Measurements from ENCODE around the gene LAIR2. TPM values are rescaled to one million over a fixed set of nuclear protein-coding genes. Genes with fewer than 3 reads are reported as not detected.

LAIR2 gene
- total RNA-seq, 1 donor from 2014 or later: not detected

DNA sequence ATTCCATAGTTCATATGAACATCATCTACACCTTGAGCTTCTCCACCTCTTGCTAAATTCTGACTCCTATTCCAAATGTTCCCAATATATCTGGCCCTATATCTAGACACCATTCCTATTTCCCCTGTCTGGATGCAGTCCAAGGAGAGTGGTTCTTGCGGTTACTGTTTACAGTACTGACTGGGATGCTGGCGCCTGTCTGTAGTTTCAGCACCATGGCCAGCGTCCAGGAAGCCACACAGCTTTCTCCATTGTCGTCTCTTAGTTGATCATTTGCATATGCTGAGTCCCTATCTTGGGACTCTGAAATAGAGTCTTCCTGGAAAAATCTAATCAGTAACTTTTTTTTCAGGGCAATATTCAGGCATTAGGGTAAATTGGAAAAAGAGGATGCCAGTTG is 14.9 kb downstream of the LAIR2 start:
- H3K9me3 Mint-ChIP-seq (ENCODE audit: low read depth): peaks cover 20% of the 10 kb centered on the region
- no peaks in the 10 kb centered on the region for H3K27me3 Mint-ChIP-seq (ENCODE audit: low read depth)
- no peak overlapping the region for H3K4me3 Mint-ChIP-seq (ENCODE audit: unreplicated experiment)
- TF ChIP-seq, protein P1, sequence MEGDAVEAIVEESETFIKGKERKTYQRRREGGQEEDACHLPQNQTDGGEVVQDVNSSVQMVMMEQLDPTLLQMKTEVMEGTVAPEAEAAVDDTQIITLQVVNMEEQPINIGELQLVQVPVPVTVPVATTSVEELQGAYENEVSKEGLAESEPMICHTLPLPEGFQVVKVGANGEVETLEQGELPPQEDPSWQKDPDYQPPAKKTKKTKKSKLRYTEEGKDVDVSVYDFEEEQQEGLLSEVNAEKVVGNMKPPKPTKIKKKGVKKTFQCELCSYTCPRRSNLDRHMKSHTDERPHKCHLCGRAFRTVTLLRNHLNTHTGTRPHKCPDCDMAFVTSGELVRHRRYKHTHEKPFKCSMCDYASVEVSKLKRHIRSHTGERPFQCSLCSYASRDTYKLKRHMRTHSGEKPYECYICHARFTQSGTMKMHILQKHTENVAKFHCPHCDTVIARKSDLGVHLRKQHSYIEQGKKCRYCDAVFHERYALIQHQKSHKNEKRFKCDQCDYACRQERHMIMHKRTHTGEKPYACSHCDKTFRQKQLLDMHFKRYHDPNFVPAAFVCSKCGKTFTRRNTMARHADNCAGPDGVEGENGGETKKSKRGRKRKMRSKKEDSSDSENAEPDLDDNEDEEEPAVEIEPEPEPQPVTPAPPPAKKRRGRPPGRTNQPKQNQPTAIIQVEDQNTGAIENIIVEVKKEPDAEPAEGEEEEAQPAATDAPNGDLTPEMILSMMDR (IDR thresholded peaks at IDR 0.05): no peak
- no peak for DNase-seq (ENCODE audit: low spot score)
- H3K4me1 Mint-ChIP-seq (ENCODE audit: low read depth): no peaks in the 10 kb centered on the region
- no peak overlapping the region for H3K27ac Mint-ChIP-seq (ENCODE audit: unreplicated experiment)
- H3K36me3 Mint-ChIP-seq (ENCODE audit: low read depth): no peaks in the 10 kb centered on the region

DNA sequence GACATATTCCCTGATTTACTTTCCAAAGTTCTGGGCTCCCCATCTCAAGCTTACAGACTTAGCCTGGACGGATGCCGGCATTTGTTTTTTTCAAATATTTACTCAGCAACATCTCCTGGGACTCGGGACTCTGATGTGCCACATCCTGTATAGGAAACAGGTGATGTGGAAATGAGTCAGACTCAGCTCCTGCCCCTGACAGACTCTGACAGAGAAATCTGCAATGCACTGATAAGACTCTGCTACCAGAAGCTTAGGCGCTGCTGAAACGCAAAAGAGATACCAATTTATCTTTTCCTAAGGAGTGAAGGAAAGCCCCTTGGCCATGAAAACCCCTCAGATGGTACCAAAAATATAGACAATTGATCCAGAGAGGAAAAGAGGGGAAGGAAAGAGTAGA is 16.2 kb downstream of the LAIR2 start:
- TF ChIP-seq, protein P1 (IDR thresholded peaks at IDR 0.05): no peak
- Mint-ChIP-seq H3K9me3 (ENCODE audit: low read depth) (peaks cover 23% of the 10 kb centered on the region), H3K4me1 (ENCODE audit: low read depth) (no peaks in the 10 kb centered on the region), H3K36me3 (ENCODE audit: low read depth) (no peaks in the 10 kb centered on the region), H3K27me3 (ENCODE audit: low read depth) (no peaks in the 10 kb centered on the region), H3K4me3 (ENCODE audit: unreplicated experiment) (no peak overlapping the region), H3K27ac (ENCODE audit: unreplicated experiment) (no peak overlapping the region)
- DNase-seq (ENCODE audit: low spot score): no peak

DNA sequence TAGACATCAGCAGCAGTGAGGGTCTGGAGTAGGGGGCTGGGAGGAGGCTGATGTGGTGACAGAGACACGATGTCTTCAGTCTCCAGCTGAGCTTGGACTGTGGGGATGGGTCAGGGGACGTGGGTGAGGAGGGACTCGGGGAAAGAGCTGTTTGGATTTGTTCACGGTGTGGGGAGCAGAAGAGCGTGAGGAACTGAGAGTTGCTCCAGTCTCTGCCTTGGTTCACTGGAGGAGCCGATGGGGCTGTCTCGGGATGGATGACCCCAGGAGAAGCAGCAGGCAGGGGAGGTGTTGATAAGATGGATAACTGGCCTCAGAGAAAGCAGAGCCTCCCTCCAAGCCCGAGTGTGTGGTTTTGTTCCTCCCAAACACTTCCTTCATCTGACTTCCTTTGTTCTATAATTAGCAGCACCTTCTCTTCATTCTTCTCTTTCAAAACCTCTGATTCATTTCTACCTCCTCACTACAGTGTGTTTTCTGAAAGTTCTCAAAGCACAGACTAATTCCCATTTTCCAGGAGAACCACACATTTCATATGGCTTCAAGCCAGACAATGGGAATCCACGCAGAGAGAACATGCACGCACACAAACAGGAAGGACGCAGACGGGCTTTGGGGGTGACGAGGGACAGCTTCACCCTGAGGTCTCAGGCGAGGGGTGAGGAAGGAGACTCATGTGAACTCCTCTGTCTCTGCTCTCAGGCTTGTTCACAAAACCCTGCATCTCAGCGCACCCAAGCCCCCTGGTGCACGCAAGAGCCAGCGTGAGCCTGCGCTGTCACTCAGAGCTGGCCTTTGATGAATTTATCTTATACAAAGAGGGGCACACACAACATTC is 18.6 kb downstream of the LAIR2 start:
- TF ChIP-seq, protein P1 (IDR thresholded peaks at IDR 0.05): no peak
- no peaks in the 10 kb centered on the region for H3K4me1 Mint-ChIP-seq (ENCODE audit: low read depth)
- H3K36me3 Mint-ChIP-seq (ENCODE audit: low read depth): no peaks in the 10 kb centered on the region
- no peaks in the 10 kb centered on the region for H3K27me3 Mint-ChIP-seq (ENCODE audit: low read depth)
- H3K27ac Mint-ChIP-seq (ENCODE audit: unreplicated experiment): no peak overlapping the region
- H3K9me3 Mint-ChIP-seq (ENCODE audit: low read depth): peaks cover 24% of the 10 kb centered on the region
- H3K4me3 Mint-ChIP-seq (ENCODE audit: unreplicated experiment): no peak overlapping the region
- DNase-seq (ENCODE audit: low spot score): no peak

DNA sequence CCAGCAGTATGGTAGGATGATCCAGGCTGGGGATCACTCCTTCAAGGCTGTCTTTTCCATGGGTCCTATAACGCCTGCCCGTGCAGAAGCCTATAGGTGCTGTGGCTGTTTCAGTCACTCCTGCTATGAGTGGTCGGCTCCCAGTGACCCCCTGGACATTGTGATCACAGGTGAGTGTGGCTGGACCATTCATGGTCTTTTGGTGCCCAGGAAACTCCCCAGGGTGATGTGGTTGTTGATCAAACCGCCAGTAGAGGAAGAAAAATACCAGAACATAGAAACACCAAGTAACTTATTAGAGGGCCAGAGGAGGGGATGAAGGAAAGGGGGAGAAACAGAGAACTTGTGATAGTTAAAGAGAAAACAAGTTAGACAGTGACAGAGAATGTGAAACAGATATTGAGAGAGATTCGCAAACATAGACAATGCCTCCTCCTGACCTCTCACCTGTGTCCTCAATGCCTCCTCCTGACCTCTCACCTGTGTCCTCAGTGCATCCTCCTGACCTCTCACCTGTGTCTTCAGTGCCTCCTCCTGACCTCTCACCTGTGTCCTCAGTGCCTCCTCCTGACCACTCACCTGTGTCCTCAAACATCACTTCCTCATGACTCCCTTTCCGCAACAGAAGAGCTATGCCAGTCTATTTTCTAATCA is 19.4 kb downstream of the LAIR2 start:
- H3K36me3 Mint-ChIP-seq (ENCODE audit: low read depth): no peaks in the 10 kb centered on the region
- H3K27ac Mint-ChIP-seq (ENCODE audit: unreplicated experiment): no peak overlapping the region
- H3K27me3 Mint-ChIP-seq (ENCODE audit: low read depth): no peaks in the 10 kb centered on the region
- H3K4me1 Mint-ChIP-seq (ENCODE audit: low read depth): no peaks in the 10 kb centered on the region
- no peak overlapping the region for H3K4me3 Mint-ChIP-seq (ENCODE audit: unreplicated experiment)
- TF ChIP-seq, protein P1 (IDR thresholded peaks at IDR 0.05): no peak
- peaks cover 22% of the 10 kb centered on the region for H3K9me3 Mint-ChIP-seq (ENCODE audit: low read depth)
- no peak for DNase-seq (ENCODE audit: low spot score)

DNA sequence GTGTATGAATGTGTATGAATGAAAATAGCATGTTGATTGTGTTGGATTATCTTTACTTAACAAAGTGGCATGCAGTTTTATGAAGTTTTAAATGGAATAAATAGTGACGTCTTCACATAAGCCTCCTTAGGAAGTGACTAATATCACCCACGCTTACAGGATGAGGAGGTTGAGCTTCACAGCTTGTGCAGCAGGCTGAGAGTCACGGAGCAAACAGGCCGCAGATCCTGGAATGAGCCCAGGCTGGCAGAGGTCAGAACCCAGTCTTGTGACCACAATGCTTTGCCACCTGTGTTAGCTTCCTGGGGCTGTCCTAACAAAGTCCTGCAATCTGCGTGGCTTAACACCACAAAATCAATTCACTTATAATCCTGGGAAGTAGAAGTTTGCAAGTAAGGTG is 20.8 kb downstream of the LAIR2 start:
- no peak for DNase-seq (ENCODE audit: low spot score)
- Mint-ChIP-seq H3K36me3 (ENCODE audit: low read depth) (no peaks in the 10 kb centered on the region), H3K4me3 (ENCODE audit: unreplicated experiment) (no peak overlapping the region), H3K27ac (ENCODE audit: unreplicated experiment) (no peak overlapping the region), H3K4me1 (ENCODE audit: low read depth) (no peaks in the 10 kb centered on the region), H3K9me3 (ENCODE audit: low read depth) (peaks cover 24% of the 10 kb centered on the region), H3K27me3 (ENCODE audit: low read depth) (no peaks in the 10 kb centered on the region)
- TF ChIP-seq, protein P1 (IDR thresholded peaks at IDR 0.05): no peak

Data from chondrocyte (in vitro differentiated cells).